Mesothelial cell of epicardium (in vitro differentiated cells): ENCODE data around the gene NR5A2. TPM values are rescaled to one million over a fixed set of nuclear protein-coding genes. Genes with fewer than 3 reads are reported as not detected.

Experiments
- DNase-seq, 2 experiments: peaks; one replicate each; pipeline ENCODE4 v3.0.0; 2021; ENCODE audit warnings: low spot score in 2 of 2; ENCODE audit not compliant: unreplicated experiment in 2 of 2
- H3K27ac Mint-ChIP-seq: 2 replicates; pipeline ENCODE4 v1.8.0; 2021; ENCODE audit warnings: mixed read lengths
- H3K27me3 Mint-ChIP-seq: 2 replicates; pipeline ENCODE4 v1.8.0; 2021; ENCODE audit warnings: low read depth, mixed read lengths
- H3K36me3 Mint-ChIP-seq: 2 replicates; pipeline ENCODE4 v1.8.0; 2021; ENCODE audit warnings: mixed read lengths
- H3K4me1 Mint-ChIP-seq: 2 replicates; pipeline ENCODE4 v1.8.0; 2021; ENCODE audit warnings: mixed read lengths
- H3K4me3 Mint-ChIP-seq: 2 replicates; pipeline ENCODE4 v1.8.0; 2021; ENCODE audit warnings: mild to moderate bottlenecking, moderate library complexity, mixed read lengths
- H3K9me3 Mint-ChIP-seq: 2 replicates; pipeline ENCODE4 v1.8.0; 2021; ENCODE audit warnings: mixed read lengths
- CTCF ChIP-seq: fragments of 200-600 bp; sonication (generic); IDR thresholded peaks from one replicate; pipeline ENCODE4 v1.5.0; 2021; ENCODE audit warnings: antibody characterized with exemption; ENCODE audit not compliant: unreplicated experiment
- total RNA-seq: library from RNA; stranded (reverse); gene quantifications from 3 replicates; pipeline ENCODE4 v1.2.1, GENCODE V29; 2021

The NR5A2 gene
- total RNA-seq, 1 donor from 2014 or later, result 0.38 TPM

- no peak overlapping the region for H3K4me3 Mint-ChIP-seq
- no peaks in the 10 kb centered on the region for H3K27me3 Mint-ChIP-seq
- no peak overlapping the region for H3K27ac Mint-ChIP-seq
- no peak for DNase-seq
- H3K4me1 Mint-ChIP-seq, result peaks cover 2% of the 10 kb centered on the region
- TF ChIP-seq CTCF, result no peak
- no peaks in the 10 kb centered on the region for H3K36me3 Mint-ChIP-seq
- peaks cover 3% of the 10 kb centered on the region for H3K9me3 Mint-ChIP-seq
Measured at GRCh38 chr1:200136384-200136783, 108.9 kb downstream of the NR5A2 start.

- no peak overlapping the region for H3K27ac Mint-ChIP-seq
- DNase-seq, result no peak
- no peak for TF ChIP-seq CTCF
- no peak overlapping the region for H3K4me3 Mint-ChIP-seq
- no peaks in the 10 kb centered on the region for H3K36me3 Mint-ChIP-seq
- H3K9me3 Mint-ChIP-seq, result peaks cover 8% of the 10 kb centered on the region
- H3K27me3 Mint-ChIP-seq, result no peaks in the 10 kb centered on the region
- H3K4me1 Mint-ChIP-seq, result peaks cover 2% of the 10 kb centered on the region
Measured at GRCh38 chr1:200139661-200140250, 112.2 kb downstream of the NR5A2 start.

GRCh38 chr1:200143347-200143746, 115.8 kb downstream of the NR5A2 start:
- Mint-ChIP-seq H3K27ac (no peak overlapping the region), H3K9me3 (peaks cover 8% of the 10 kb centered on the region), H3K4me1 (no peaks in the 10 kb centered on the region), H3K27me3 (no peaks in the 10 kb centered on the region), H3K4me3 (no peak overlapping the region), H3K36me3 (no peaks in the 10 kb centered on the region)
- no peak for TF ChIP-seq CTCF
- DNase-seq, result no peak

GRCh38 chr1:200146100-200146499, 118.6 kb downstream of the NR5A2 start:
- no peak for TF ChIP-seq CTCF
- Mint-ChIP-seq H3K27me3 (no peaks in the 10 kb centered on the region), H3K4me1 (peaks cover 8% of the 10 kb centered on the region), H3K4me3 (no peak overlapping the region), H3K27ac (no peak overlapping the region), H3K9me3 (peaks cover 8% of the 10 kb centered on the region), H3K36me3 (no peaks in the 10 kb centered on the region)
- DNase-seq, result no peak

GRCh38 chr1:200147094-200147493, 119.6 kb downstream of the NR5A2 start:
- Mint-ChIP-seq H3K9me3 (no peaks in the 10 kb centered on the region), H3K4me3 (no peak overlapping the region), H3K4me1 (peaks cover 8% of the 10 kb centered on the region), H3K36me3 (no peaks in the 10 kb centered on the region), H3K27me3 (no peaks in the 10 kb centered on the region), H3K27ac (no peak overlapping the region)
- TF ChIP-seq CTCF, result no peak
- no peak for DNase-seq

GRCh38 chr1:200147742-200148141, 120.2 kb downstream of the NR5A2 start:
- TF ChIP-seq CTCF, result no peak
- Mint-ChIP-seq H3K36me3 (no peaks in the 10 kb centered on the region), H3K27ac (no peak overlapping the region), H3K4me1 (peaks cover 8% of the 10 kb centered on the region), H3K9me3 (no peaks in the 10 kb centered on the region), H3K4me3 (no peak overlapping the region), H3K27me3 (no peaks in the 10 kb centered on the region)
- DNase-seq, result no peak
